ENCODE results near the gene KLHL21.
"Not testable (repeated sequence)": the region's sequence is repeated elsewhere in the genome, so short reads cannot be mapped to it uniquely, and the experiment has no call there.

DNA sequence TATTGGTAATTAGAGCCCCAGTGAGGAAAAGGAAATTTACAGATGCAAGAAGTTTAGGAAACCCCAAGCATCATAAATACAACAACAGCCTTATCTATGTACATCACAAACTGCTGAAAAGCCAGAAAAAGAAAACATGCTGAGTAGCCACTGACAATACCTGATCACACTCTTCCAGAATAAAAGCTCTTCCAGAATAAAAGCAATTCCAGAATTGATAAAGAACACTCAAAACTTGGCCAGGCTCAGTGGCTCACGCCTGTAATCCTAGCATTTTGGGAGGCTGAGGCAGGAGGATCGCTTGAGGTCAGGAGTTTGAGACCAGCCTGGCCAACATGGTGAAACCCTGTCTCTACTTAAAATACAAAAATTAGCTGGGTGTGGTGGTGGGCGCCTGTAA is 38.2 kb upstream of the KLHL21 start:
- TF ChIP-seq, protein P1, sequence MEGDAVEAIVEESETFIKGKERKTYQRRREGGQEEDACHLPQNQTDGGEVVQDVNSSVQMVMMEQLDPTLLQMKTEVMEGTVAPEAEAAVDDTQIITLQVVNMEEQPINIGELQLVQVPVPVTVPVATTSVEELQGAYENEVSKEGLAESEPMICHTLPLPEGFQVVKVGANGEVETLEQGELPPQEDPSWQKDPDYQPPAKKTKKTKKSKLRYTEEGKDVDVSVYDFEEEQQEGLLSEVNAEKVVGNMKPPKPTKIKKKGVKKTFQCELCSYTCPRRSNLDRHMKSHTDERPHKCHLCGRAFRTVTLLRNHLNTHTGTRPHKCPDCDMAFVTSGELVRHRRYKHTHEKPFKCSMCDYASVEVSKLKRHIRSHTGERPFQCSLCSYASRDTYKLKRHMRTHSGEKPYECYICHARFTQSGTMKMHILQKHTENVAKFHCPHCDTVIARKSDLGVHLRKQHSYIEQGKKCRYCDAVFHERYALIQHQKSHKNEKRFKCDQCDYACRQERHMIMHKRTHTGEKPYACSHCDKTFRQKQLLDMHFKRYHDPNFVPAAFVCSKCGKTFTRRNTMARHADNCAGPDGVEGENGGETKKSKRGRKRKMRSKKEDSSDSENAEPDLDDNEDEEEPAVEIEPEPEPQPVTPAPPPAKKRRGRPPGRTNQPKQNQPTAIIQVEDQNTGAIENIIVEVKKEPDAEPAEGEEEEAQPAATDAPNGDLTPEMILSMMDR (conservative IDR thresholded peaks at IDR 0.05; ENCODE audit: low read depth, low read length): not testable (repeated sequence)
- TF ChIP-seq RFX5 (IDR thresholded peaks at IDR 0.05; ENCODE audit: low read depth, low read length): not testable (repeated sequence)
